GM18873 (cell line): ENCODE measurements around the gene WDR64.
"Not testable (repeated sequence)": the region's sequence is repeated elsewhere in the genome, so short reads cannot be mapped to it uniquely, and the experiment has no call there.

Experiments
- ATAC-seq: cut with Tn5 transposase; IDR thresholded peaks from one replicate; pipeline ENCODE4 v1.9.1; 2021; ENCODE audit warnings: mild to moderate bottlenecking, moderate library complexity, moderate number of reproducible peaks; ENCODE audit not compliant: unreplicated experiment, low FRiP score

Gene WDR64

DNA sequence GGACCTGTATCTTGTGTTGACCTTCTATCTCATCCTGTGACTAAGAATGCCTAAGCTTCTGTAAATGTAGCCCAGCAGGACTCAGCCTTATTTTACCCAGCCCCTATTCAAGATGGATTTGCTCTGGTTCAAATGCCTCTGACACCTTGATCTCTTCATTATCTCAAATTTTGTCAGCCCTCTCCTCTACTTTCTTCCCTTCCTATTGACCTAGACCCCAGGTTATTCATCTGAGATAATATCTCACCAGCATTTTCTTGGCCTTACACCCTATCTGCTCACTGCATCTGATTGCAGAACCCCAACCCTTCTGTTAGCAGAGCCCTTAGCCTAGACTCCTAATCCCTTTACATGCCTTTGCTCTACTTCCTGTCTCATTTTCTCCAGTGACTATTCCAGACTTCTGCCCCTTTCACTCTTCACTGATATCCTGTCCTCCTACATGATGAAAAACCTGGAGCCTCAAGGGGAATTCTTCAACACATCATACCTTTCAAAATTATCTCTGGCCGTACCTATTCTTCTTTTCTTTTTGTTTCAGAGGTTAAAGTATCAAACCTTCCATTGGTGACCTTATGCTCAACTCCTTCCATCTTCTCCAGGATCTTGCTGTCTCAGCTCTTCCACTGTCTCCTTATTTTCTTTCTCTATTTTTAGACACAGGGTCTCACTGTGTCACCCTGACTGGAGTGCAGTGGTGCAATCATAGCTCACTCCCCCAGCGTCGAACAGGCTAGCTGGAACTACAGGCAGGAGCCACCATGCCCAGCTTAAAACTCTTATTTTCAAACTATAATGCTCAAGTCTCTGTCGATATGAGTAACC, 44.9 kb downstream of the WDR64 start:
- ATAC-seq = no peak

DNA sequence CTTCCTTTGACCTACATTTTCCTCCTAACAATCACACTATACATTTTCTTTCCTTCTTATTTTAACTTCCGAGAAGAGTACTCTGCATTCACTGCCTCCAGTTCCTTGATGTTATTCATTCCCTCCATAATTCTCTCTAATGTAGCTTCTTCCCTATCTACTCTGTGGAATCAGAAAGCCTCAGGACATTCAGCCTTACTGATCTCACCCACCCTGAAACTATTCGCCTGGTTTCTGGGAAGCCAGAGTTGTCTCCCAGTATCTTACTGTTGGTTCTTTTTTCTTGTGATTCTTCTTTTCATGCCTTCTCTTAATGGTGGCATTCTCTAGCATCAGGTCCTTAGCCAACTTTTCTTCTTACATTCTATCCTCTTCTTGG, 45.5 kb downstream of the WDR64 start:
- ATAC-seq = no peak

DNA sequence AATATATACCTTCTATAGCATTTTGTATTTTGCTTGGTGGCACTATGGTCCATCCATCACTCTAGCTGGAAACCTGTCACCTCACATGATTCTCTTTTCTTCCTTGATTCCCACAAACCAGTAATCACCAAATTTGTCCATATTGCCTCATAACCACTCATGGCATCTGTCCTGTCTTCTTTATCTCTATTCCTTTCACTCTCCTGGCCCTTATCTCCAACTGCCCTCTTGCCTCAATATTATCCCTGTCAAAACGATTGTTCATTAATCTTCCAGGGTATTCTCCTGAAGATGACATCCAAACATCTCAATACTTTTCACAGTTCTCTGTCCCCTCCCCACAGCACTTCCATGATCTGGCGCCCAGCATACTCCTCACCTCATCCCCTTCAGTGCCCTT, 46.1 kb downstream of the WDR64 start:
- no peak for ATAC-seq

DNA sequence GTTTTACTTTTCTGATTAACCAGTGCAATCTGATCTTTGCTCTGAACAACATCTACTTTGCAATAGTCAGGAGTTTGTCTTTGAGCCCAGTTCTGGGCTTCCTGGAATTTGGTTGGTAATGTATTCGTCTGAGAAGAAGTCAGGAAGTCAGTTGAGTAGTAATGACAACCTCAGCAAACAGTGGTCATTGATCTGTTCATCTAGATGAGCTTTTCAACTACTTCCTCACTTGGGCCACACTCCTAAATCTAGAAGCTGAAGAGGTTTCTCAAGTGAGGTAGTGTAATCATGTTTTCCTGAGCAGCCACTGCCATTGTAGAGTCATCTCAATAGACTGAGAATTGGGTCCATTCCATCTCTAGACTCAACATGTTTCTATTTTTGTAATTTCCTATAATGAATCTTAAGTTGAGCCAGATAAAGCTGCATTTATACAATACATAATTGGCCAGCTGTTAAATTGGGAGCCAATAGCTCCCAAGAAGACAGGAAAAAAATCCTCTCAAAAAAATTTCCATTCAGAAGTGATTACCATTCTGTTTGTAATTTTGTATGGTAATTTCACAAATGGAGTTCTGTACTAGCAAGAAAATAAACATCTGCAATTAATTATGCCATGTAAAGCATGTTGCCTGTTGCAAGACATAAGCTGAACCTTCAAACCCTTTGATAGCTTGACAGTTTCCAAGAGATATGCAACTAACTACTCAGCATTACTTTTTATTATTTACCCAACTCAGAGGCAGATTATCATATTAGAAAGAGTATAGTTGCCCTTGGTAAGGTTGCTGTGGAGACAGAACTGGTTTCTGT, 49.6 kb downstream of the WDR64 start:
- ATAC-seq = no peak

DNA sequence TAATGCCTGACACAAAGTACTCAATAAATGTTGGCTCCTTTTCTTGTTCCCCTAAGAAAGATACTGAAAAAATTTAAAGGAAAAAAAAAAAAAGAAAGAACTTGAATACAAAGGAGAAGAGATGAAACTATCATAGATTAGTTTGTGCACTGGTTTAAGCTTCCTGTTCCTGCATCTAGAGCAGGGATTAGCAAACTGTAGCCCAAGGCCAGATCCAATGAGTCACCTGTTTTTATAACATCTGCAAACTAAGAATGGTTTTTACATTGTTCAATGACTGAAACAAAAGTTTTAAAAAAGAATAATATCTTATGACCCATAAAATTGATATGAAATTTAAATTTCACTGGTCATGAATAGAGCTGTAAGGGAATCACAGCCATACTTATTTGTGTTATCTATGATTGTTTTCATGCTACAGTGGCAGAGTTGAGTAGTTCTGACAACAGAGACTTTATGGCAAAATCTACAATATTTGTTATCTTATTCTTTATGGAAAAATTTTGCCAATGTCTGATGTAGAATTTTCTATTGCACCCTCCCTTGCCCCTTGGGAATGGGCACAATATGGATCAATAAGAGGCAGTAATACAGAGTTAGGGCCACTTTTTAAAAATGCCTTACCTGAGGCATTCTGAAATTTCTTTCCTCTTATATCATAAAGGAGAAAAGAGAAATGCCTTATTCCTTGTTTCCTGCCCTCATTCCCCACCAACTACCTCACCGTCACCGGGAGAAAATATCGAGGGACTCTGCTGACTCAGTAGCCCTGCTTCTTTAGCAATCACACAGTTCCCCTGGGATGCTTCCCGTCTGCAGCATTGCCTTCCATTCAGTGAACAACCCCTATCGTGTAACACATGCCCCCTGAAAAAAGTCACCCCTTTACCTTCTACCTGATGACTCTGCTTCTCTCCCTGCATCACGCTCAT, 50.6 kb downstream of the WDR64 start:
- ATAC-seq = no peak

DNA sequence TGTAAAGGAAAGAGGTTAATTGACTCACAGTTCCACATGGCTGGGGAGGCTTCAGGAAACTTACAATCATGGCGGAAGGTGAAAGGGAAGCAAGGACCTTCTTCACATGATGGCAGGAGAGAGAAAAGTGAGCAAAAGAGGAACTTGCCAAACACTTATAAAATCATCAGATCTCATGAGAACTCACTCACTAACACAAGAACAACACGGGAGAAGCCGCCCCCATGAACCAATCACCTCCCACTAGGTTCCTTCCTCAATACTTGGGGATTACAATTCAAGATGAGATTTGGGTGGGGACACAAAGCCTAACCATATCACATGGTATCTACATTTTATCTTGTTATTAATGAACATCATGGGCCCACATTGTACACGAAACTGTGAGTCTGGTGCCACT, 51.7 kb downstream of the WDR64 start:
- ATAC-seq = not testable (repeated sequence)

DNA sequence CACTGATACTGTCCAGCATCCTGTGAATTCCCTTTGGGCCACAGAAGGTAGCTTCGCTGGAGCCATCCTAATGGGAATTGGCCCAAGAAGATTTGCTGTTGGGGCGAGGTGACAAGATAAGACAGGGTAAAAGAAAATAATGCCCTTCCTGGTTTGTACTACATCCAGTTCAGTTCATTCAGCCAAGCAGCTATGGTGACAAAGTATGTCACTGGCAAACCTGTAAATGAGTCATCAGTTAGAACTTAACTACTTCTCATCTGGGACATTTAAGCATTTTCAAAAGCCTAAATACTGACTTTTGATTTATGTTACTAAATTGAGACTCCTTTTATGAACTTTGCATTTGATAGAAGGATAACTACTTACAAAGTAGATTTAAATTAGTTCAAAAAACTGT, 54.2 kb downstream of the WDR64 start:
- no peak for ATAC-seq

DNA sequence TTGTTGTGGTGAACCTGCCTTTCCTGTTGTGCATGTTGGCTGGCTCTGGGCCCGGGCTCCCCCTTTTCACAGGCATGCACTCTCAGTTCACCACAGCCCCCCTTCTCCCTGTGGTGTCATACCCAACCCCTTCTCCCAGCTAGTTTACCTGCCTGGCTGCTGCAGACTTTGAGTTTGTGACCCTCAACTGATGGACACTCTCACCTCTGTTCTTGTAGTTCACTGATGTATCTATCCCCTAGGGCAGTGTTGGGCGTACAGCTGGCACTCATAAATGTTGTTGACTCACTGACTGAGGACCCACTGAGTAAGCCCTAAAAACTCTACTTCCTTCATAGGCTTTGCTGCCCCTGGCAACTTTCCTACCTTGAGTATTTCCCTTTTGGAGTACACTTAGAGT, 54.9 kb downstream of the WDR64 start:
- no peak for ATAC-seq

DNA sequence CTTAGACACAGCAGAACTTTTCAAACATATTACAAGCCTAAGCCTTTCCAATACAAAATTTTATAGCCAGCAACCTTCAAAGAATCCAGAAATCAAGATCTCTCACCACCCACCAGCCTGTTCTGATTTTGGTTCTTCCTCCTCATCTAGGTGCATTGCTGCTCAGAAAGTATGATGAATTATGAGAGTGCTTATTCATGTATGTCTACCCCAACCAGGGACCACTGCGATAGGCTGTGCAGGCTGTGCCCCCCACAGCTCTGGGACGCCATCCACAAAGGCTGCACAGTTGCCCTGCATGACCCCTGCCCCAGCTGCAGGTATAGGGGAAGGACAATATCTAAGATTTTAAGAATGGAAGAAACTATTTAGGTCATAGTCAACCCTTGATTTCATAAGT, 55.4 kb downstream of the WDR64 start:
- no peak for ATAC-seq

DNA sequence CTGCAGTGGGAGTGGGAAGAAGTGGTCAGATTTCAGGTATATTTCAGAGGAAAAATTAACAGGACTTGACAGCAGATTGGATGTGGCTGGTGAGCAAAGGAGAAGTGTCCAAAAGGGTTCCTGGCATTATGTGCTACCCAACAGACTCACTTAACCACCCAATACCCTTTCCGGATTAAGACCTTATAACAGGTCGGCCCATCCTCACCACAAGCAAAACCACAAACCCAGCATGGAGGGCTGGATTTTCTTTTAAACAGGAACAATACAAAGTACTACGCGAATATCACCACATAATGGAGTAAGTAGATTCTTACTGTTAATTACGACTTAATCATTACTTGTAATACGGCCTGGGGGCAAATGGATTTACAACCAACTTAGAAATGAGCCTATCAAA, 59.2 kb downstream of the WDR64 start:
- no peak for ATAC-seq

DNA sequence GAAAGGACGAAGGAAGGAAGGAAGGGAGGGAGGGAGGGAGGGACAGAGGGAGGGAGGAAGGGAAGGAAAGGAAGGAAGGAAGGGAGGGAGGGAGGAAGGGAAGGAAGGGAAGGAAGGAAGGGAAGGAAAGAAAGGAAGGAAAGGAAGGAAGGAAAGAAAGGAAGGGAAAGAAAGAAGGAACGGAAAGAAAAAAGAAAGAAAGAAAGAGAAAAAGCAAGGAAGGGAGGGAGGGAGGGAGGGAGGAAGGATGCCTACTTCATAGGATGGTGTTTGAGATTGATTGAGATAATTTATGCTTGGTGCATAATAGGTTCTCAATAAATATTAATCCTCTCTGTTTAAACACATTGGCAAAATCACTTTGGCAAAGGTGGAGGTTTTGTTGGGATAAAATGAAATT, 61.2 kb downstream of the WDR64 start:
- ATAC-seq = no peak

DNA sequence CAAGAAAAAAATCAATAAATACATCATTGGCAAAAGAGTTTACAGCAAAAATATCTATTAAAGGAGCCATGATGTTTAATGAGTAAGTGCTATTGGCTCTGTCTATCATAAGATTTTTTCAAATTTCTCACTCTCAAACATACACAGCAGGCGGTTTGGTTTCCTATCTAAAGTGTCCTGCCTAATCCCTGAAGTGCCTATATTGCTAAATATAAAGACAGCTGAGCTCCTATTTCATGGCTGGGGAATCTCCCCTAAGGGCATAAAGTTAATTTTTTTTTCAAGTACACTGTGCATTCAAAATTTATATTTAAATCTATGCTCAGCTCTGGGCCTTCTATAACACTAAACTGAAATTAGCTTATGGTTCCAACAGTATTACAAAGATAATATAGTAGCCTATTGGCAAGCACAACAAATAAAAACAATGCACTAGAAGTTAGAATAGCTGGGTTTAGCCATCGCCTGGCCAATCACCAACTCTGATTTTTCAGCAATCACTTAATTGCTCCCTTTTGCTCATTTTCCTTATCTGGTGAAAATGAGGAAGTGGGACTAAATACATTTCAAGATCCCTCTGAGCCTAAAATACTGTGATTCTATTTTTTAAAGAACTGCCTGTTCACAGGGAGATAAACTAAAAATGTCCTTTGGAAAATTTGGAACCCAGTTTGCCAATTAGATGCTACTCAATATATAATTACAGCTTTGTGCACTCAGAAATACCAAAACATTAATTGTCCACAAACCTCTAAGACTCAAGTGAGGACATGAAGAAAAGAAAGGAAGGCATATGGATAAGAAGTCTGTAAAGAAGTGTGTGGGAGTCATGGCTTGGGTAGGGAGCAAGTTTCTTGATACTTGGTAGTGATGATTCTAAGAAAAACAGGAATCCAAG, 62.5 kb downstream of the WDR64 start:
- ATAC-seq = no peak

DNA sequence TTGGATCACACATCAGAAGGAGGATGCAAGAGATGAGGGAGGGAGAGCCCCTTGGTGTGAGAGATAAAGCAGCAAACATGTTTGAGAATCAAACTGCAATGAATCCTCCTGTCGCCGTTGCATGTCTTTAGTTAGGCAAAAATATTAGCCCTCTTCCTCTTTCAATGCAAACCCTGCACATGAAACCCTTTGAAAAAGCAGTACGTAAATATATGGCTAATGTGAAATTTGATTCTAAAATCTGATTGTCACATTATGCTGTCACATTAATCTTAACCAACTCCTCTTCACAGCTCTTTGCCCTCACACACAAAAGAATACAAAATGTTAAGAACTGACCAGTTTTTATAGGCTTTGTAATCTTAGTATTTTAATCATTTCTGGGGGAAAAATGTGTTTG, 63.4 kb downstream of the WDR64 start:
- no peak for ATAC-seq

DNA sequence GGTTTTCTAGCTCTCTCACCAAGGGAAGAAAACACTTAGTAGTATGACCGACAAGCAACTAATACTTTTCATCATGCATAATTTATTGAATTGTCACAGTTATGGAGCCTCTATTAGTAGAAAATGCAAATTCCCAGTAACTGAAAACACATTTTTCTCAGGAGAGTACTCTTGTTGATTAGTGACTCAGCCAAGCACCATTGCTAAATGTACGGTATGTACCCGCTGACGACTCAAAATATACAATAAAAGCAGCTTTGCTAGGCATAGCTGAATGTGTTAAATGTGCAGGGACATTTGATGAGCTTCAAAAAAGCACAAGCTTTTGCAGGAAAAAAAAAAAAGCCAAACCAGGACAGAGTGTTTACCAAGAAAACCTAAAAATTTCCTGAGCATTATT, 63.9 kb downstream of the WDR64 start:
- ATAC-seq = no peak

DNA sequence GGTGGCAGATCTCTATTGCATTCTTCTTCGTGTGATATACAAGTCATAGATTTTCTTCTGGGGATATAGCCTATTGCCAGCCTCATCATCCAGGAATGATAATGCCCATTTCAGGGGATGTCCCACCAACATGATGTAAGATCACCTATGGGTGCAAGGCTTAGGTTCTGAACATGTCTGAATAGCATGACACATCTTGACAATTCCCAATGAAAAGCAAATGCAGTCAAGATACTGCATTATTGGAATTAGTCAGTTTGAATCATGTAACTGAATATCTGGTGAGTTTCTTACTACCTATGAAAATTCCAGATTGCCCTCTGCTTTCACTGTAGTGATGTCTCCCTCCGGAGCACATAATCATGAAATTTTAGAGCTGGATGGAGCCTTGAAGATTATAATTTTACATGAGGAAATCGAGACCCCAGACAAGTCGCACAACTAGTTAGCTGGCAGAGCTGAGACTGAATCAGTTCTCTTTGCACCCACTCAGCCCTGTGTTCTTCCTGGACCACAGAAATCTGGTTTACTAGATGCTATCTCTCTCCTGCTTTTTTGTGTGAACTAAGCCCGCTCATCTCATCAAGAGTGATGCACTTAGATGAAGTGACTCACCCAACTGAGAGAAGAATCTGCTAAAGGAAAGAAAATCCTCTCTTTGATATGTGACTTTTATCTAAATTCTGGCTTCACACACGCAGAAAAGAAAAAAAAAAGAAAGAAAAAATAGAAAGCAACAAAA, 65.0 kb downstream of the WDR64 start:
- ATAC-seq = no peak

DNA sequence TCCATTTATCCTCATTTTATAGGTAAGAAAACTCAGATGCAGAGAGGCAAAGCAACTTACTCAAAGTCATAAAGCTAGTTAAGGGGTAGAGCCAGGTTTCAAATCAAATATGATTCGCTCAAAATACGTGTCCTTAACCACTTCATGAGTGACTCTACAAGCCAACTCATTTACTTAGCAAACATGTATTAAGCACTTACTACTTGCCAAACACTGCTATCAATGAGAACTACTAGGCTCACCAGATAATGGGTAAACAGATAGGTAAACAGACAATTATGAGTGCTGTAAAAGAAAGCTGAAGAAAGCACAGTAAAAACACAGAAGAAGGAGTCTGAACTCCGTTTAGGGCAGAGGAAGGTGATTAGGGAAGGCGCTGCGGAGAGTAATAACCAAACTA, 65.9 kb downstream of the WDR64 start:
- no peak for ATAC-seq

DNA sequence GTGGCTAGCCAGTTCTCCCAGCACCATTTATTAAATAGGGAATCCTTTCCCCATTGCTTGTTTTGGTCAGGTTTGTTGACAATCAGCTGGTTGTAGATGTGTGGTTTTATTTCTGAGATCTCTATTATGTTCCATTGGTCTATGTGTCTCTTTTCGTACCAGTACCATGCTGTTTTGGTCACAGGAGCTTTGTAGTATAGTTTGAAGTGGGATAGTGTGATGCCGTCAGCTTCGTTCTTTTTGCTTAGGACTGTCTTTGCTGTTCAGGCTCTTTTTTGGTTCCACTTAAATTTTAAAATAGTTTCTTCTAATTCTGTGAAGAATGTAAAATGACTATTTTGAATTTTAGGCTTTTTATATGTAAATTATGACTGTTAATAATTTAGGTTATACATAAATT, 68.9 kb downstream of the WDR64 start:
- no peak for ATAC-seq

DNA sequence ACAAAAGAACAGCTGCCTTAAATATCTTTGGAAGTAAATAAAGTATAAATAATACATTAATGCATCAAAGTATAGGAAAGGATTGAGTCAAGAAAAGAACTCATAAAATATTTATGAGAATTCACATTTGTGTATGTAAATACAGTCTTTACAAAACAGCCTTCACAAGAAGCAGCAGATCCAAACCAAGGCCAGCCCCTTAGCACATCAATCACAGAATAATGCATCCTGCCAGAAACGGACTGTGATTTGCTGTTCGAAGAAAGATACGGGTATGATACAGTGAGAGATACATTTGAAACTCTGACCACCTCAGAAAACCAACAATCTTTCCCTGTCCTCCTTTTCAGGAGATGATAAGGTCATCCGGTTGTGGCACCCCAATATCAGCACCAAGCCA, 70.9 kb downstream of the WDR64 start:
- ATAC-seq = no peak

DNA sequence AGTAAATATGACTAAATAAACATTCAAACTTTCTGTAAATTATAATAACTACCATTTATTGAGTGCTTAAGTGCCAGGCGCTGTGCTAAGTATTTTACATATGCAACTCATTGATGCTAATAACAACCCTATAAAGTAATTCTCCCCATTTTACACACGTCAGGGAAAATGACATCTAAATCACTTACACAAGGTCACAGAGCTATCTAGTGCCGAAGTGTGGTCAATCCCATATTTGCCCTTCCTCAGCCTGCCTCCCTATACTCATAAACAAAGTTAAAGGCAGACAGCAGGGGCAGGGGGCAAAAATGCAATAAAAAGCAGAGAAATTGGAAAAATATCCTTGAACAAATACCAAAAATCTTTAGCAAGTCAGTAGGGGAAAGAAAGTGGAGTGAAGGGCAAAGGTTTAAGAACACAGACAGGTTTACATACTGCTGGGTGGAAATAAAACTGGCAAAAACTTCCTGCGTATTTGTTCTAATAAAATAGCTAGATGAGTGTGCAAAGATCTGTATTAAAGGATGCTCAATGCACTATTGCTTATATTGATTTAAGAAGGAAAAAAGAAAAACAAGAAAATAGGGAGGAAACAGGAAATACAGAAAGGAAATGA, 72.8 kb downstream of the WDR64 start:
- ATAC-seq = no peak
